ENCODE data around the gene NPL.

Gene NPL

DNA sequence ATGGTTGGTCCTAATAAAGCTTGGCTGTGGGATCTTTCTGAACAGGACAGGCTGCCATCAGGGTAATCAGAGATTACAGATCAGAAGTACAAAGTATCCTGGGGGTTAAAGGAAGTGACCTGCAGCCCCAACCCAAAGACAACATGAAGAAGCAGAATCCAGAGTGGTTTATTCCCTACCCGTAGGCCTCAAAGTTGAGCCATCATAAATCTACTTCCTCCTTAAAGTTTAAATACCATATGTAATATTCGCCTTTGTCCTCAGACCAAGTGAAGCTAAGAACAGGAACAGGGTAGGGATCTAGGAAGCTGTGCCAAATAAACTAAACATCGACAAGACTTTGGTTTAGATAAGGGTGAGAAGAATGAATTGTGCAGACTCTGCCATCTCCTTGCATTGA is 33.6 kb downstream of the NPL start:
- no peak for DNase-seq

DNA sequence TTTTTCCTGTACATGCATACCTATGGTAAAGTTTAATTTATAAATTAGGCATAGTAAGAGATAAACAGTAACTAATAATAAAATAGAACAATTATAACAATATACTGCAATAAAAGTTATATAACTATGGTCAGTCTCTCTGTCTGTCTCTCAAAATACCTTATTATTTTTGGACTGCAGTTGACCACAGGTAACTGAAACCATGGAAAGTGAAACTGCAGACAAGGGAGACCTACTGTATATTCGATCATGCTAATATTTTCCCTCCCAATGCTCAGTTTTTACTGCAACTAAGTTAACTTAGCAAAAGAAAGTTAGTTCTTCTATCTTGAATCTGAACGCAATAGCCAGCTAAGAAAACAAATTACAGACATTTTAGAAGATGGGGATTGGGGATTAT is 37.3 kb downstream of the NPL start:
- DNase-seq, result no peak

DNA sequence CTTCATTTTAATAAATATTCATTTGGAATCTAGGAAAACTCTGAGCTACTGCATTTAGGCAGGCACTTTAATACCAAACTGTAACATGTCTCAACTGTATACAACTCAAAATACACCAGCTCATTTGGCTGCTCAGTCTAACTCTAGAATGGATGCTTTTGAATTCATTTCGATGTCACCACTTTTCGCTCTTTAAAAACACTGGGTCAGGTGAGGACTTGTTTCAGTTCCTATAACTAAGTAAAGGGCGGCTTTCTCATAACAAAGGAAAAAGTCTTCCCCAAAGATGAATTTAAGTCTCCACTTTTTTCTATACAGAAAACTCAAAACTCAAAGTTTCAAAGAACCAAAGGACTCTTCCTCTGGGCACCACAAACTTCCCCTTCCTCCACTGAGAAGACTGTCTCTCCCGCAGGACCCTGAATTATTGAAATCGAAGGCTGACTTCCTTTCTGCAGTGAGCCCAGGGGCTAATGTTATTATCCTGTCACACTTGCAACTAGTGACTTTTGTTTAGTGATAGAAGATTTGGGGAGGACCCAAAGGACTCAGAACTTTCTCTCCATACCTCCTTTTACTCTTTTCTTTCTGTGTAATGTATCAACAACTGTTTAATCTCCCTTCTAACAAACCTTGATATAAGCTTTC is 39.8 kb downstream of the NPL start:
- DNase-seq, result no peak

DNA sequence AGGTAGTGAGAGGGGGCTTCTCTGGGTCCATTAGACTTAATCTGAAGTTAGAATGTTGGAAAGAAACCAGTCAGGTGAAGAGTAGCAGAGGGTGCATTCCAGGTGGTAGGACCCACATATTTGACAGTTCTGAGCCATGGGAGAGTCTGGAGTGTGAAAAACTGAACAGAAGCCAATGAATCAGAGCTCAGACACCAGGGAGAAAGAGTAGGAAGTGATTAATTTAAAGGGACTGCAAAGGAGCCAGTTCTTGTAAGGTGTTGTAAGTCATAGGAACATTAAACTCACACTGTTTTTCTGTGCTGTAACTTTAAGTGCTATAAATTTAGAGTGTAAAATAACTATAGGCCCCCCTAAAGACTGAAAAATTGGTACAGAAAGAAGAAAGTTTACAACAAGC is 43.7 kb downstream of the NPL start:
- no peak for DNase-seq

DNA sequence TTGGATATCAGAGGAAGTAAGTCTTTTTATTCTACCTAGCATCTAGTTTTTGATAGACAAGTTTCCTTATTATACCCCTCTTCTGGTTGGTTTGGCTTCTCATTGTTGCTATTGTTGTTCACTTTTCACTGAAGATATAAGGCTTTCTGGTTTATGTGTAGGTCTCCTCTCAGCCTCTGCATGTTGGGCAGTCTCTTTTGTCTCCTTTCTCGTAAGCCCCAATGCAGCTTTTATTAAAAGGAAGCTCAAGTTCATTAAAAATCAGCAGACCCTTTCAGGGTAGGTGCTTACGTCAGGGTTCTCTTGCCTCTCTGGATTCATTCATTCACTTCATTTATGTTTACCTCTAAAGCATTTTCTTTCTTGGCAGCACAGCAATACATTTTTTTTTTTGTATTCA is 44.8 kb downstream of the NPL start:
- DNase-seq, result no peak

DNA sequence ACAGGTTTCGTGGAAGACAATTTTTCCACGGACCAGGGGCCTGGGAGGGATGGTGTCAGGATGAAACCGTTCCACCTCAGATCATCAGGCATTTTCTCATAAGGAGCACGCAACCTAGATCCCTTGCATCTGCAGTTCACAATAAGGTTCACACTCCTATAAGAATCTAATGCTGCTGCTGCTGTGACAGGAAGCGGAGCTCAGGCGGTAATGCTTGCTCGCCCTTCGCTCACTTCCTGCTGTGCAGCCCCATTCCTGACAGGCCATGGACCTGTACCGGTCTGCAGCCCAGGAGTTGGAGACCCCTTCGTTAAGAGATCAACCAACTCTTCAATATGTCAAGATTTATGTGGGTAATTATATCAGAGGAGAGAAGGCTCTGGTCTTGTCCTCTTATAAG is 46.2 kb downstream of the NPL start:
- DNase-seq, result no peak

DNA sequence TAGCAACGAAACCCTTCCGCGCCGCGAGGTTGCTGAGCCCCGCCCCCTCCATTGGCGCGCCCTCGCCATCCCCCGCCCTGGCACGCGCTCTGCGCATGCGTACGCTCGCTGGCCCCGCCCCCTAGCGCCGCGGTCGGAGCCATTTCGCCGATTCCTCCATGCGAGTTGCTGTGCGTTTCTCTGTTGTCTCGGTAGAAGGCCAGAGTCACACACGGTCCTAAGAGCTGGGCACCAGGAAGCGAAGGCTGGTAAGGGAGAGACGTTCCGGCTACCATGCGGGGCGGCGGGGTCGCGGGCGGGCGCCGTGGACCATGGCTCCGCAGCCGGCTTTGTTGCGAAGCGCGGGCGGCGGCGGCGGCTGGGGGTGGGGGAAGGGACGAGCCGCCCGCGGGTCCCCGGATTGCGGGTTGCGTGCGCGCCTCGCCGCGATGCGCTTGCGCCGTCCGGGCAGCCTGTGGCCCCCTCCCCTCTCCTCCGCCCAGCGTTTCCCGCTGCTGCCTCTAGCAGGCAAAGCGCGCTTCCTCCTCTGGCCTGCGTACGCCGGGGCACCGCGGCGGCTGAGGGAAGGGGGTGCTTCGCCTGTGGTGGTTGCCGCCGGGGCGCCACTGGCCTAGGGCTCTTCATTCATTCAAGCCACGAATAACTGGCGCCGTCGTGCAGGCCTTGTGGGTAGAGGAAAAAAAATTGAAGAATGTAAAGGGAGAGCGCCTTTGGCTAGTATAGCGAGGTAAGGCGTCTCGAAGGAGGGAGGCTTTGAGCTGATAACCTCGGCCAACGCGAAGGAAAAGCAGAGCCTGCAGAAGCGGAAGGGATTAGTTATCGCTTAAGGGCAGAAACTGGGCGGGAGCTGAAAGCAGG is 49.9 kb downstream of the NPL start, which contains the start of gene DHX9:
Gene DHX9 (plus strand): TSS at position 139 of the 858 bp plus-strand sequence. CDS start 3,220 bp downstream, outside the sequence.
- peak; percentile 76 to 80 for DNase-seq

DNA sequence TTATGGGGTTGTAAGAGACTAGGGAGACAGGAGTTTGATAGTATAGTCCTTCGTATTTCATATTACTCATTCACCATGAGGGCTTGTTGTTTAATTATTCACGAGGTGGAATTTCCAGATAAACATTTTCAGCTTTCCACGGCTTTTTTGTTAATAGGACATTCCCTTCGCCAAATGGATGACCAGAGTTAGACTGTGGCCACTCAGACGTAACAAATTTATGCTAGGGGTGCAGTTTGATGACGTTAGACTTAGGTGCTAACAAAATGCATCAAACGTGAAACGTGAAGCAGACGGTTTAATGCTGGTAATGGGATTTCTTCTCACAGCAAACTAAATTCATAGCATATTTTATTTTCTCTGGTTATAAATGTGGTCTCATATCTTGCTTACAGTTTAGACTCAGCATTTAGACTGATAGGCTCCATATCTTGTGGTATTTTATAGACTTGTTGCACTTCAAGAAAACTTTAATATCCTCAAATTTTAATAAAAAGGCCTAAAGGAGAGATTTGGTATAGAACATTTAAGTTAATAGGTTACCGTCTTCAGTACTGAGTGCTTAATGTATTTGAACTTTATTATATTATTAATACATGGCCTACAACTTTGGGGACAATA is 51.9 kb downstream of the NPL start:
- no peak for DNase-seq

DNA sequence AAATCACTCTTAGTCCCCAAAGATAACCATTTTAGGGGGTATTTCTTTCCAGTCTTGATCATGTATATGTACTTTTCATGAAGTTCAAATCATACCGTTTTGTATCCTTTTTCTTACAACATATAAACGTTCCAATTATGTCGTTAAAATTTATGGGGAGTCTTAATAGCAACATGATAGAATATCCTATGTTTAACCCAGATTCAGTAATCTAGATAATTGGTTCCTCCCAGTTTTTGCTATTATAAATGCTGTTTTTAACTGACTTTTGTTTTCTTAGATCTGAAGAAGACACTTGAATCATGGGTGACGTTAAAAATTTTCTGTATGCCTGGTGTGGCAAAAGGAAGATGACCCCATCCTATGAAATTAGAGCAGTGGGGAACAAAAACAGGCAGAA is 52.7 kb downstream of the NPL start:
- DNase-seq, result no peak

DNA sequence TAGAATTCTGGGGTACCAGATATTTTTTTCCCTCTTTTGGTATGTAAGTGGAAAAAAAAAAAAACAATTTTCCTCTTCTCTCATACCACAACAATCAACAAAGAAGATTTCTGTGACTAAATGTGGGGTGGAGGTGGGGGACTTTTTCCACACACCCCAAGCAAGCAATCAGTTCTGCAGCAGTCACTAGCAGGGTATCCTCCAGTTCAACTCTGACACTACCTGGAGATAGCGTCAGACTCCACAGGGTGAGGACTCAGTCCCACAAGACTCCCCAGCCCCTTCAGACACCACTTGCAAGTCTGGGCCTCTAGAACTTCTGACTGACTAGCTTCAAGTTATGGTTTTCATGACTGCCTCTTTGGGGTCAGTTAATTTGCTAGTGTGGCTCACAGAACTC is 55.8 kb downstream of the NPL start:
- no peak for DNase-seq

DNA sequence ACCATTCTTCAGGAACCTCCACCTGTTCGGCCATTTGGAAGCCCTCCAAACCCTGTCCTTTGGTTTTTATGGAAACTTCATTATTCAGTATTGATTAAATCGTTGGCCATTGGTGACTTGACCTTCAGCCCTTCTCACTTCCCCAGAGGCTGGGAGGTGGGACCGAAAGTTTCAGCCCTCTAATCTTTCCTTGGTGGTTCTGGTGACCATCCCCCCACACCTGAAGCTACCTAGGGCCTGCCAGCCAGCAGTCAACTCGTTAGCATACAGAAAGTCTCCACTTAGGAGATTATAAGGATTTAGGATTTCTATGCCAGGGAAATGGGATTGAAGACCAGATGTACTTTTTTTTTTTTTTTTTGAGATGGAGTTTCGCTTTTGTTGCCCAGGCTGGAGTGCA is 56.3 kb downstream of the NPL start:
- DNase-seq, result peak in 1 of 2 experiments; percentile 11

DNA sequence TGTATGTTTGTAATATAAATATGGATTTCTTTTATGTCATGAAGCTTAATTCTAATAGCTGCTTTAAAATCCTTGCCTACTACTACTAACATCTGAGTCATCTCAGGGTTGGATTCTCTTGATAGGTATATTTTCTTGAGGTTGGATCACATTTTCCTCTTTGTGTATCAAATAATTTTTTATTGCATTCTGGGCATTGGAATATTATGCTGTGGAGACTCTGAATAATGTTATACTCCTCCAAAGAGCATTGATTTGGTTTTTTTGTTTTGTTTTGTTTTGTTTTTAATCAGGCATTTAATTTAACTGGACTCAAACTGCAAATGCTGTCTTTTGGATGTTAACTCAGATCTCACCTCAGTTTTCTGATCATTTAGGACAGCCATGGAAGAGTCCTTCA is 57.5 kb downstream of the NPL start:
- no peak for DNase-seq

DNA sequence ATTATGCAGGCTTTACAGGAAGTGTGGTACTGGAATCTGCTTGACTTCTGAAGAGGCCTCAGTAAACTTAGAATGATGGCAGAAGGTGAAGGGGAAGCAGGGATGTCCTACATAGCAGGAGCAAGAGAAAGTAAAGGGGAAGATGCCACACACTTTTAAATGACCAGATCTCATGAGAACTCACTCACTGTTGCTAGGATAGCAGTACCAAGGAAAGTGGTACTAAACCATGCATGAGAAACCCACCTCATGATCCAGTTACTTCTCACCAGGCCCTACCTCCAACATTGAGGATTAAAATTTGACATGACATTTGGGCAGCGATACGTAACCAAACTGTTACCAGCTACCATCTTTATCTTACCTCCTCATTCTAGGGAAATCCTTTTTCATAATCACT is 59.2 kb downstream of the NPL start:
- no peak for DNase-seq

DNA sequence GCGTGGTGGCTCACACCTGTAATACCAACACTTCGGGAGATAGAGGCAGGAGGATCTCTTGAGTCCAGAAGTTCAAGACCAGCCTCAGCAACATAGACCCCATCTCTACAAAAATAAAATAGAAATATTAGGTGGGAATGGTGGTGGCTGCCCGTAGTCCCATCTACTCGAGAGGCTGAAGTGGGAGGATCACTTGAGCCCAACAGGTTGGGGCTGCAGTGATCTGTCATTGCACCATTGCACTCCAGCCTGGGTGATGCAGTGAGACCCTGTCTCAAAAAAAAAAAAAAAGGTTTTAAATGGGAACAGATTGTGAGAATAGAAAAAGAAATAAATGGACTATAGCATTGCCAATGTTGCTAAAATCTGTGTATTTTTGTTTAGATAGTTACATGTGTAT is 60.7 kb downstream of the NPL start:
- no peak for DNase-seq

DNA sequence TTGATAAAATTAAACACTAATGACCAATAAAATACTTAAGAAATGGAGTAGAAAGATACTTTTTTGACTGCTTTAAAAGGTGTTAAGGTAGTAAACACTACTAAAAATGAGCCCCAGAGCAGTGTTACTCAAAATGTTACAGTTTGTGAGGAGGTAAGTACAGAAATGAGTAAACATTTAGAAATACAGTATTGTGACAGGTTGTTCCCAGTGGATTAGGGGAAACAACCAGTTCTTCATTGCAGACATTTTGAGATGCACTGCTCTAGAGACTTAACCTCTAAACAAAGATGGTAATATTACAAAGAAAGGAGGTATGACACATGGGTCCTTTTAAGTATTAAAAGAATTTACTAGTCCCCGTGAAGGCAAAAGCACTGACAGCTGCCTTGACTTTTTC is 62.3 kb downstream of the NPL start:
- no peak for DNase-seq

DNA sequence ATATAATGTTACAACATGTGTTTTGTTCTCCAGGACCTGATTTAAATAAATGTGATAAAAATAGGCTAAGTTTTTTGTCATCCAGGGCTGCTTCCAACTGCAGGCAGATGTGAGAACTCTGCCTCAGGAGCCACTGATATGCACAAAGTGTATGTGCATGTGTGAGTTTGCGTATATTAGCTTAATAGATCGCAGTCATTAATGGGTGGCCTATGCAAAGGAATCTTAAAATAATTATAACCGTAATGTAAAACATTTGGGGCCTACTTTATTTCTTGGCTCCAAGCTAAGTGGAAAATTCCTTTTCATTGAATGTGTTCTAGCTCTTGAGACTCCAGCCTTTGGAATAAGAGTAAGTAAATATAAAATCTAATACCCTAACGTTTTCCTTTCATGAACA is 66.3 kb downstream of the NPL start:
- no peak for DNase-seq

DNA sequence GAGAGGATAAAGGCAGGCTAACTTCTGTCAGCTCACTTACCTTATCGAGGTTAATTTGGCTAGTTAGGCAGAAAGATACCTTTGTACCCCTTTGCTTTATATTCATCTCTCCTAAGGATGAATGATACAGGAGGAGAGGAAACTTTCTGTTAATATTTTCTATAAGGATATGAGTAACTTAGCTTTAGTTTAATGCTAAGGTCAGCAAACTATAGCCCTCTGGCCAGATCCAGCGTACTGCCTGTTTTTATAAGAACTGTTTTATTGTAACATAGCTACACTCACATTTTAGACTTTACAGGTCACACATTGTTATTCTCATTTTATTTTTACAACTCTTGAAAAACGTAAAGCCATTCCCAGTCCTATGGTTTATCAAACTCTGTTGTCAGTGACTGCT is 67.6 kb downstream of the NPL start:
- no peak for DNase-seq

DNA sequence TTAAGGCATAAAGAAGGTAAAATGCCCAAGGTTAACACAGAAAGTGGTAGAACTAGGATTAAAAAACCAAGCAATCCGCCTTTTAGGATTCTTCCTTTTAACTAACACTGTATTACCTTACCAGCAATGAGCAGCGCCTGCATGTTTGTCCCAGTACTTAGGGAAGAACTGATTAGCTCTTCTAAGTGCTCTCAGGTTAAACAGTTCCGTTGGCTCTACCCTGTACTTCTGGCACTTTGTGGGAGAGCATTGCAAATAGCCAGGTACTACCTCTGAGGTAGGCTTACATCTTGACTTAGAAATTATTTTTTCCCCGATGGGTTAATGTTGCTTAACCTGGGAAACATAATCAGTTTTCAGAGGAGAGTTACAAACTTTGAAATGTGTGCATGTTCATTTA is 71.1 kb downstream of the NPL start:
- DNase-seq, result no peak

DNA sequence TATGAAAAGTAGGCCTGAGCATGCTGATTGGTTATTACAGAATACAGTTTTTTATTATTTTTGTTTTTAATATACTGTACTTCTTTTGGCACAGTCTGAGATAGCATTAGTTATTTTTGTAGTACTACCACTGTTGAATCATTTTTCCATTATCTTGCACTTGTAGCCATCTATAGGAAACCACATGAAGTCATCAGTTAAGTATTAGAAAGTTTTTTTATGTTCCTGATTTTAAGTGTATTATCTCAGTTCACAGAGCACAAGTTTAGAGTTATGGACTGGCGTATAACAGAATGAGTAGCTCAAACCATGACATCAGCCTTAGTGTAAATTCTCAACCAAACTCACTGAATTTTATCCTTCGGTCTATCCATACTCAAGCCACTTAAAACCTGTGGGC is 72.4 kb downstream of the NPL start:
- DNase-seq, result no peak

DNA sequence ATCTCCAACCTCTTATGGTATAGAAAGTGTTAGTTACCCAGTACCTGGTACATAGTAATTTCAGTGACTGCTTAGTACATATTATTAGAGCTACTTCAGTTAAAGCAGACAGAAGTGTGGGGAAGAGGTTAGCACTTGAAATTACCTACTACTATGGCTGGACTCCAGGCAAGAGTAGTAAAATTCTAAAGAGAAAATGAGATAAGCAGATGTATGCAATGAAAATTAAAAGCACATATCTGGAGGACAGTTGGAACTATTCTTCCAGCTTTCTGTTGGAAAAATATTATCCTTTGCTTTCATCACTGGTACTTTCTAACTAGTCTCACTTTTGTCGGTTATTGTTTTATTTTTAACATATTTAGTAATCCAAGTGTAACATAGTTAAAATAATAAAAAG is 73.3 kb downstream of the NPL start:
- no peak for DNase-seq

DNA sequence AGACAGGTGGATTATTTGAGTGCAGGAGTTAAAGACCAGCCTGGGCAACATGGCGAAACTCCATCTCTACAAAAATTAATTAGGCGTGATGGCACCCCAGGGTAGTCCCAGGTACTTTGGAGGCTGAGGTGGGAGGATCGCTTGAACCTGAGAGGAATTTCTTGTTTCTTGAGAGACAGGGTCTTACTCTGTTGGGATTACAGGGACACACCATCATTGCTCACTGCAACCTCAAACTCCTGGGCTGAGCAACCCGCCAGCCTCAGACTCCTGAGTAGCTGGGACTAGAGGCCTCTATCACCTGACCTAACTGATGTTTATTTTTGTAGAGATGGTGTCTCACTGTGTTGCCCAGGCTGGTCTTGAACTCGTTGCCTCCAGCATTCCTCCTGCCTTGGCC is 74.4 kb downstream of the NPL start:
- DNase-seq, result no peak

DNA sequence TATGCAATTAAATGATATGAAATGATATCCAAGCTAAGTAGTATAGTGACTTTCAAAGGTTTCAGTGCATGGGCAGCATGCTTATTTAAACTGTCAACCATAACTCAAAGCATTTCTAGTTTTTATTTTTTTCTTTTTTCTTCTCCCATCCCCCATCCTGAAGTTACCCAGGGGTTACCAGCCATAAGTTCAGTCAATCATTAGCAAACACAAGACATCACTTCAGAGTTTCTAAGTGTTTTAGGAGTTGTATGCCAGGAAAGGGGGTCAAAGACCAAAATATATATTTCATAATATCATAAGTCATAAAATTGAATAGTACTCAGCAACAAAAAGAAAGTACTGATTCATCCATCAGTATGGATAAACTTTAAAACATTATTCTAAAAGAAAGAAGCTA is 78.3 kb downstream of the NPL start:
- no peak for DNase-seq

DNA sequence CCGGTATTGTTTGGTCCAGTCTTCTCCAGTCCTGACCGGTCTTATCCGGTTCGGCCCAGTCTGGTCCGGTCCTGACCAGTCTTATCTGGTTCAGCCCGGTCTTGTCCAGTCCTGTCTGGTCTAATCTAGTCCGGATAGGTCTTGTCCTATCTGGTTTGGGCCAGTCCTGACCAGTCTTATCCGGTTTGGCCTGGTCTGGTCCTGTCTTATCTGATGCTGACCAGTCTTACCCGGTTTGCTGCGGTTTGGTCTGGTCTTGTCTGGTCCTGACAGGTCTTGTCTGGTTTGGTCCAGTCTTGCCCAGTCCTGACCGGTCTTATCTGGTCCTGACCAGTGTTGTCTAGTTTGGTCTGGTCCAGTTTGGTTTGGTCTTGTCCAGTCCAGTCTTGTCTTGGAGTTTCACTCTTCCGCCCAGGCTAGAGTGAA is 79.7 kb downstream of the NPL start:
- DNase-seq, result no peak

DNA sequence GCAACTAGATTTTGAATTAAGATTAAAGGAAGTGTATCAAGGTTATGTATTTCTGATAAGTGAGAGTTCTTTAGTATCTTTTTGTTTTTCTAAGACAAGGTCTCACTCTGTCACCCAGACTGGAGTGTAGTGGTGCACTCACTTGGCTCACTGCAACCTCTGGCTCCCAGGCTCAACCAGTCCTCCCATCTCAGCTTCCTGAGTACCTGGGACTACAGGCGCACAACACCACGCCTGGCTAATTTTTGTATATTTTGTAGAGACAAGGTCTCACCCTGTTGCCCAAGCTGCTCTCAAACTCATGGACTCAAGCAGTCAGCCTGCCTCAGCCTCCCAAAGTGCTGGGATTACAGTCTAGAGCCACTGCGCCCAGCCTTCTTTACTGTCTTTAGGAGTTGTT is 83.3 kb downstream of the NPL start:
- no peak for DNase-seq
